Endothelial cell of umbilical vein (primary cell): ENCODE results near the gene CASK. TPM values are rescaled to one million over a fixed set of nuclear protein-coding genes. Genes with fewer than 3 reads are reported as not detected.

ENCODE experiments used
- BruUV-seq: library from RNA; stranded (reverse); fragments of 400-500 nt; replicated peaks from 2 replicates; lab custom pipeline; 2021; lab: Mats Ljungman, UMichigan
- CTCF ChIA-PET: fragments of 300-600, 350-600 bp; sonication (Branson Sonifier 250); formaldehyde crosslinking; loops from one replicate; lab custom pipeline; 2021; ENCODE audit warnings: antibody characterized with exemption, inconsistent platforms; lab: Charles Lee
- POLR2A ChIA-PET: fragments of 300-600, 350-600 bp; sonication (Branson Sonifier 250); formaldehyde crosslinking; loops from one replicate; lab custom pipeline; 2021; ENCODE audit warnings: antibody characterized with exemption, inconsistent platforms; lab: Charles Lee
- DNase-seq: peaks from one replicate; pipeline ENCODE4 v3.0.0-alpha.2; 2011; ENCODE audit warnings: low read depth, low spot score
- FAIRE-seq: peaks from 2 replicates; lab custom pipeline; 2011; peaks lifted over from hg19 to GRCh38; lab: Jason Lieb, UNC
- H2AFZ ChIP-seq: 2 replicates; pipeline ENCODE4 v1.6.0; 2012; ENCODE audit warnings: low read depth, low read length, control low read depth, inconsistent platforms
- H3K27ac ChIP-seq: 2 replicates; pipeline ENCODE4 v1.5.1; 2011; ENCODE audit warnings: low read depth, mild to moderate bottlenecking, control low read depth, low read length, moderate library complexity; ENCODE audit not compliant: insufficient read depth
- H3K27me3 ChIP-seq, 2 experiments: 2 replicates each; pipeline versions ENCODE4 v1.6.0 to v1.6.1; 2011; ENCODE audit warnings: low read length in 2 of 2, mixed read lengths in 1 of 2; ENCODE audit not compliant: control insufficient read depth in 2 of 2, insufficient read depth in 2 of 2
- H3K36me3 ChIP-seq, 2 experiments: 2 replicates in 1 of 2; 3 replicates in 1 of 2; pipeline ENCODE4 v1.5.1; 2011; ENCODE audit warnings: low read length in 2 of 2, mild to moderate bottlenecking in 1 of 2, moderate library complexity in 1 of 2; ENCODE audit not compliant: control insufficient read depth in 2 of 2, insufficient read depth in 2 of 2; ENCODE audit errors: extremely low read depth in 1 of 2
- H3K4me1 ChIP-seq: 3 replicates; pipeline ENCODE4 v1.5.1; 2011; ENCODE audit warnings: mild to moderate bottlenecking, low read length; ENCODE audit not compliant: control insufficient read depth, insufficient read depth; ENCODE audit errors: extremely low read depth
- H3K4me2 ChIP-seq: 2 replicates; pipeline ENCODE4 v1.6.1; 2011; ENCODE audit warnings: low read length, control low read depth, mixed read lengths; ENCODE audit not compliant: insufficient read depth
- H3K4me3 ChIP-seq, 3 experiments: fragments of 200-600 bp in 1 of 3; sonication (generic), shearing (Covaris generic) in 1 of 3; replicated peaks in 1 of 3; 2 replicates each; pipeline ENCODE4 v1.5.1; 2011 to 2016; ENCODE audit warnings: control low read depth in 3 of 3, low read length in 3 of 3, mild to moderate bottlenecking in 2 of 3, inconsistent platforms in 1 of 3, low read depth in 1 of 3, moderate library complexity in 1 of 3; ENCODE audit not compliant: insufficient read depth in 1 of 3
- H3K79me2 ChIP-seq: 2 replicates; pipeline ENCODE4 v1.6.0; 2012; ENCODE audit warnings: low read length, inconsistent platforms; ENCODE audit not compliant: control insufficient read depth, insufficient read depth
- H3K9ac ChIP-seq: replicated peaks from 2 replicates; pipeline ENCODE3; 2011; ENCODE audit warnings: low read length, control low read depth; ENCODE audit not compliant: insufficient read depth; ENCODE audit errors: extremely low read depth
- H3K9me1 ChIP-seq: replicated peaks from 3 replicates; pipeline ENCODE4 v1.6.0; 2011; ENCODE audit warnings: mild to moderate bottlenecking, low read length; ENCODE audit not compliant: control insufficient read depth, insufficient read depth; ENCODE audit errors: extremely low read depth
- H3K9me3 ChIP-seq: replicated peaks from 2 replicates; pipeline ENCODE4 v1.5.1; 2012; ENCODE audit warnings: low read length, inconsistent platforms; ENCODE audit not compliant: control insufficient read depth, insufficient read depth
- H4K20me1 ChIP-seq: replicated peaks from 2 replicates; pipeline ENCODE3; 2011; ENCODE audit warnings: mild to moderate bottlenecking, low read length; ENCODE audit not compliant: control insufficient read depth, insufficient read depth; ENCODE audit errors: extremely low read depth
- CTCF ChIP-seq, 2 donors: IDR thresholded peaks; 1 replicate in 1 of 2; 2 replicates in 1 of 2; pipeline ENCODE4 v1.5.1; 2011; ENCODE audit warnings: low read length in 2 of 2, mild to moderate bottlenecking in 2 of 2, moderate library complexity in 2 of 2, control low read depth in 1 of 2, inconsistent platforms in 1 of 2, low read depth in 1 of 2; ENCODE audit not compliant: insufficient read depth in 1 of 2; ENCODE audit errors: extremely low read depth in 1 of 2
- EZH2 ChIP-seq: IDR thresholded peaks from 2 replicates; pipeline ENCODE4 v1.6.1; 2012; ENCODE audit warnings: borderline replicate concordance, low read depth, mild to moderate bottlenecking, moderate library complexity, low read length, inconsistent platforms; ENCODE audit not compliant: severe bottlenecking
- FOS ChIP-seq: IDR thresholded peaks from 2 replicates; pipeline ENCODE4 v1.6.1; 2011; ENCODE audit warnings: mild to moderate bottlenecking, low read length, moderate library complexity, borderline replicate concordance; ENCODE audit not compliant: insufficient read depth
- GATA2 ChIP-seq: IDR thresholded peaks from 2 replicates; pipeline ENCODE4 v1.7.0; 2011; ENCODE audit warnings: low read depth, mild to moderate bottlenecking, moderate library complexity, mixed read lengths, low read length; ENCODE audit not compliant: insufficient read length, insufficient read depth
- JUN ChIP-seq: IDR thresholded peaks from 2 replicates; pipeline ENCODE4 v1.6.1; 2011; ENCODE audit warnings: borderline replicate concordance, low read depth; ENCODE audit not compliant: insufficient read length, insufficient read depth
- MAX ChIP-seq: IDR thresholded peaks from 2 replicates; pipeline ENCODE4 v1.6.1; 2011; ENCODE audit not compliant: insufficient read depth, insufficient read length
- MYC ChIP-seq: IDR thresholded peaks from one replicate; pipeline ENCODE4 v1.6.1; 2011; ENCODE audit warnings: mild to moderate bottlenecking, low read depth, low read length
- POLR2A ChIP-seq: IDR thresholded peaks from 2 replicates; pipeline ENCODE4 v1.6.1; 2012; ENCODE audit warnings: low read depth, mild to moderate bottlenecking, control low read depth, low read length
- POLR2AphosphoS5 ChIP-seq: IDR thresholded peaks from 2 replicates; pipeline ENCODE4 v1.6.1; 2012; ENCODE audit warnings: low read depth, mild to moderate bottlenecking, control low read depth, low read length, moderate library complexity; ENCODE audit not compliant: insufficient read depth
- dilution Hi-C: fragments of 300-500 bp; cut with MboI; formaldehyde crosslinking; loops from one replicate; pipeline ENCODE4 v1.15.0; 2019; ENCODE audit warnings: low sequenced_read_pairs; ENCODE audit not compliant: extremely low pct_ligation_motif_present
- intact Hi-C: fragments of 100-400 bp; cut with micrococcal nuclease; formaldehyde crosslinking; loops from one replicate; pipeline ENCODE4 v1.10.0; 2022
- polyA plus RNA-seq, 4 experiments: library from polyadenylated mRNA; depleted of rRNA in 3 of 4; stranded (reverse) in 3 of 4; unstranded in 1 of 4; fragments of >200 nt; gene quantifications; 2 replicates each; pipeline versions ENCODE4 v1.2.1 to v1.2.3, GENCODE V29; 2011 to 2012; ENCODE audit warnings: missing spikeins in 1 of 4
- total RNA-seq: library from RNA; stranded (reverse); gene quantifications from 2 replicates; pipeline ENCODE4 v1.2.3, GENCODE V29; 2021

CASK gene
- total and polyA plus RNA-seq, 2 donors (not counting 3 experiments of a cell fraction or from before 2014, with no cell fraction given), result 6.4 to 30.4 TPM

GRCh38 chrX:41705680-41706374 is 217.5 kb downstream of the CASK start:
- CTCF ChIA-PET, result interaction anchor here (1.5 kb wide), 1 partner anchor 39 kb away, joined by 3 read pairs; no protein-coding TSS in a partner anchor
- FAIRE-seq, result no peak
- H3K4me2 ChIP-seq, result no peak overlapping the region
- no peaks in the 10 kb centered on the region for H3K79me2 ChIP-seq
- H3K9me3 ChIP-seq, result no peaks in the 10 kb centered on the region
- no peaks in the 10 kb centered on the region for H4K20me1 ChIP-seq
- intact Hi-C loops (no loop called here), dilution Hi-C loops (no loop called here)
- no peaks in the 10 kb centered on the region for H3K9me1 ChIP-seq
- POLR2A ChIA-PET, result no interaction called here
- no peaks in the 10 kb centered on the region for H3K4me1 ChIP-seq
- no TSS peak for BruUV-seq
- no peak overlapping the region for H3K9ac ChIP-seq
- H3K36me3 ChIP-seq, result no peaks in the 10 kb centered on the region
- H3K27me3 ChIP-seq, result no peaks in the 10 kb centered on the region
- peak; percentile 17 for DNase-seq
- no peak overlapping the region for H3K27ac ChIP-seq
- TF ChIP-seq MYC (no peak), CTCF (IDR thresholded peaks at IDR 0.05; ENCODE audit: extremely low read depth in 1 of 2, insufficient read depth in 1 of 2, low read depth in 1 of 2, low read length in 2 of 2) (no peak), JUN (no peak), GATA2 (no peak), FOS (no peak), POLR2A (no peak), POLR2AphosphoS5 (no peak), MAX (no peak), EZH2 (no peak)
- no peak overlapping the region for H3K4me3 ChIP-seq
- no peak overlapping the region for H2AFZ ChIP-seq
